ENCODE results near the gene HIVEP1. TPM values are rescaled to one million over a fixed set of nuclear protein-coding genes. Genes with fewer than 3 reads are reported as not detected.

The HIVEP1 gene
- total RNA-seq, 4 donors from 2014 or later, result 14.9 to 30.6 (median 22.2) TPM

DNA sequence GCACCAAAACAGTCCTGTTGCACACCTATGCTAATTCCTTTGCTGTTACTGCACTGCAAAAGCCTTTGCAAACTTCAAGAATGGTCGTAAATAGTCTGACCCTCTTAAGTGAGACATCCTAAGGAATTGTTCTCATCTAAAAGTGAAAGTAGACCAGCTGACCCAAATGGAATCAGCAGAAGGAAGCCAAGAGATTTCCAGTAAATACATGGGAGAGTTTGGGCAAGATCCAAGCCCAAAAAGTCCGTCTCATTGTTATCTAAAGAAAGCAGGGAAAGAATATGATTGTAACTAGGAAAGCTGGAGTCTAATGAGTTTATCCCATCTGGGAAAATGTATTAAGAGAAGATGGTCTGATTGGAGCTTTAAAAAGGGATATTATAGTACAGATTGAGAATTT lies 43.0 kb upstream of the HIVEP1 start:
- Histone ChIP-seq H3K4me3 (peak overlapping the region in 2 of 4 donors; percentile 10 to 18), H3K9me3 (no peaks in the 10 kb centered on the region), H3K36me3 (no peaks in the 10 kb centered on the region), H3K4me1 (peaks cover 0 to 23% (median 0%) of the 10 kb centered on the region in 4 donors), H3K27me3 (no peaks in the 10 kb centered on the region), H3K27ac (peak overlapping the region in 3 of 4 donors; percentile 3 to 60 (median 19))
- TF ChIP-seq, protein P1, sequence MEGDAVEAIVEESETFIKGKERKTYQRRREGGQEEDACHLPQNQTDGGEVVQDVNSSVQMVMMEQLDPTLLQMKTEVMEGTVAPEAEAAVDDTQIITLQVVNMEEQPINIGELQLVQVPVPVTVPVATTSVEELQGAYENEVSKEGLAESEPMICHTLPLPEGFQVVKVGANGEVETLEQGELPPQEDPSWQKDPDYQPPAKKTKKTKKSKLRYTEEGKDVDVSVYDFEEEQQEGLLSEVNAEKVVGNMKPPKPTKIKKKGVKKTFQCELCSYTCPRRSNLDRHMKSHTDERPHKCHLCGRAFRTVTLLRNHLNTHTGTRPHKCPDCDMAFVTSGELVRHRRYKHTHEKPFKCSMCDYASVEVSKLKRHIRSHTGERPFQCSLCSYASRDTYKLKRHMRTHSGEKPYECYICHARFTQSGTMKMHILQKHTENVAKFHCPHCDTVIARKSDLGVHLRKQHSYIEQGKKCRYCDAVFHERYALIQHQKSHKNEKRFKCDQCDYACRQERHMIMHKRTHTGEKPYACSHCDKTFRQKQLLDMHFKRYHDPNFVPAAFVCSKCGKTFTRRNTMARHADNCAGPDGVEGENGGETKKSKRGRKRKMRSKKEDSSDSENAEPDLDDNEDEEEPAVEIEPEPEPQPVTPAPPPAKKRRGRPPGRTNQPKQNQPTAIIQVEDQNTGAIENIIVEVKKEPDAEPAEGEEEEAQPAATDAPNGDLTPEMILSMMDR (IDR thresholded peaks at IDR 0.05), result no peak
- TF ChIP-seq POLR2A (IDR thresholded peaks at IDR 0.05), result no peak
- TF ChIP-seq EP300 (IDR thresholded peaks at IDR 0.05), result no peak
- 23 to 26% methylated on average over 2 of the region's 2 CpGs for WGBS, 2 donors
- DNase-seq (ENCODE audit: low spot score in 2 of 2), result no peak

DNA sequence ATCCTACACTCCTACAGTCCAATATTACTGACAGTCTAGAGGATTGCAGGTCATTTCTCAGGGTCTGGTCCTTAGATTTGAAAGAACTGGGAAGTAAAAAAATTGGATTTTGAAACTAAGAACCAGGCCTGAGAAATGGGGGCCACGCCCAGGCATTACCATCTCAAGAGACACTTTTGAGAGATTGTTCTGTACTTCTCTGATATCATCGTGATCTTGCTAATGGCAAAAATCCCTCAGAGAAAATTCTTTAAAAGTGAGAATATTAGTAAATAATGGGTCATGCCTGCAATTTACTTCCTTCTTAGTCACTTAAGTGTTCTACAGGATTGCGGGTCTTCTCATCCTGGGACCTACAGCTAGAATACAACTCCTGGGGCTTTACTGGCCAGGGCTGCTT lies 42.0 kb upstream of the HIVEP1 start:
- DNase-seq (ENCODE audit: low spot score in 2 of 2), result peak in 1 of 2 donors; percentile 41
- WGBS, 2 donors, result 78 to 84% methylated on average over 3 of the region's 3 CpGs
- no peak overlapping the region for H3K4me3 ChIP-seq
- H3K27ac ChIP-seq, result peak overlapping the region in 1 of 4 donors; percentile 60
- no peaks in the 10 kb centered on the region for H3K36me3 ChIP-seq
- H3K9me3 ChIP-seq, result no peaks in the 10 kb centered on the region
- TF ChIP-seq EP300 (IDR thresholded peaks at IDR 0.05) (no peak), POLR2A (IDR thresholded peaks at IDR 0.05) (no peak)
- TF ChIP-seq, protein P1 (IDR thresholded peaks at IDR 0.05), result no peak
- no peaks in the 10 kb centered on the region for H3K27me3 ChIP-seq
- H3K4me1 ChIP-seq, result peaks cover 0 to 23% (median 0%) of the 10 kb centered on the region in 4 donors

DNA sequence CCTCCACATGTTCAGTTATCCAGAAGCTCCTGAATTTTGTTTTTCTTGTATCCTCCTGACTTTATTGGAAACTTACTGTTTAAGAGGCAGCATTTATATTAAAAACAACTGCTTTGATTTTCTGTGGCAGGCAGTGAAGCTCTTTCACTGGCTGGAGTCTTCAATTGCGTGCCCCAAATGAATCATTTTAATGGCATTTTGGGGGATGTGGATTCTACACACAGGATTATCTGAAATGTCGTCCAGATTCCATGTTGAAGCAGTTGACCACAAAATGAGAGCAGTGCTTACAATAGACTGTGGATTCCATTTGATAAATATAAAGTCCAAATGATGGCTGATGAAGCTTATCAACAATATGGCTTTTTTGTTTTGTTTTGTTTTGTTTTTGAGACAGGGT lies 41.0 kb upstream of the HIVEP1 start:
- Histone ChIP-seq H3K4me3 (no peak overlapping the region), H3K36me3 (no peaks in the 10 kb centered on the region), H3K27me3 (no peaks in the 10 kb centered on the region), H3K4me1 (peaks cover 0 to 25% (median 0%) of the 10 kb centered on the region in 4 donors), H3K27ac (no peak overlapping the region), H3K9me3 (no peaks in the 10 kb centered on the region)
- WGBS, 2 donors, result 40 to 46% methylated on average over 2 of the region's 2 CpGs
- no peak for TF ChIP-seq EP300 (IDR thresholded peaks at IDR 0.05)
- TF ChIP-seq, protein P1 (IDR thresholded peaks at IDR 0.05), result no peak
- TF ChIP-seq POLR2A (IDR thresholded peaks at IDR 0.05), result no peak
- DNase-seq (ENCODE audit: low spot score in 2 of 2), result no peak

DNA sequence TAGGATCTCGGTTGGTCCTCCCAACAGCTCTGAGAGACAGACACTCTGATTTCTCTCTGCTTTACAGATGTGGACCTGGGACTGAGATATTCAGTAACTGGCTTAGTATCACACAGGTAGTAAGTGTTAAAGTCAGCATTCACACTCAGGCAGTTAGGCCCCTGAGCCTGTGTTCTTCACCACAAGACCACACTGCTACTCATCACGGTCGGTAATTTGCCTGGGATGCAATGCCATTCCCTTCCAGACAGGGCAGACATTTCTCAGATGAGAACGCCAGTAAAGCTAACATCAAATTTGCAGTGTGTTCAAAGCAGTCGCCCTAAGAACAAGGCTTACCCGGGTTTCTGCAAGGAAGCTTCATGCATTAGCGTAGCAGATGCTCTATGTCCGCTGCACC lies 39.8 kb upstream of the HIVEP1 start:
- Histone ChIP-seq H3K4me3 (no peak overlapping the region), H3K27me3 (no peaks in the 10 kb centered on the region), H3K27ac (no peak overlapping the region), H3K36me3 (no peaks in the 10 kb centered on the region), H3K9me3 (no peaks in the 10 kb centered on the region), H3K4me1 (peaks cover 0 to 27% (median 1%) of the 10 kb centered on the region in 4 donors)
- 86 to 97% methylated on average over 8 of the region's 8 CpGs for WGBS, 2 donors
- no peak for DNase-seq (ENCODE audit: low spot score in 2 of 2)
- no peak for TF ChIP-seq POLR2A (IDR thresholded peaks at IDR 0.05)
- TF ChIP-seq EP300 (IDR thresholded peaks at IDR 0.05), result no peak
- TF ChIP-seq, protein P1 (IDR thresholded peaks at IDR 0.05), result no peak

DNA sequence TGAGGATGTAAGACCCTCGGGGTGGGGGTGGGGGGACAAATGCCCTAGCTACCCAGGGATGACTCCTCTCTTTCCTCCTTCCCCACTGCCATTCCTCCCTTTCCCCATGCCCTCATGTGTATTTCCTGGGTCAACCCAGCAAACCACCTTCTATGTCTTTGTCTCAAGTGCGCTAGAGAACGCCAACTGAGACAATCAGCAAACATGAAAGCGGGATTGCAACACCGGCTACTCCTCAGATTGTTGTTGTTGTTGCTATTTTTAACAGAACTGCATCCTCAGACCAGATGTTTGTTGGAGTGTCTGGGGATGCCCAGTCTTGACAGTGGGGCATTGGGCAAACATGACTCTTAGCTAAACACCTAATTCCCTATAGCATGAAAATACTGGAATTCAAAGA lies 39.3 kb upstream of the HIVEP1 start:
- 81 to 85% methylated on average over 5 of the region's 5 CpGs for WGBS, 2 donors
- H3K27me3 ChIP-seq, result no peaks in the 10 kb centered on the region
- no peaks in the 10 kb centered on the region for H3K36me3 ChIP-seq
- no peak overlapping the region for H3K27ac ChIP-seq
- H3K9me3 ChIP-seq, result no peaks in the 10 kb centered on the region
- no peak for DNase-seq (ENCODE audit: low spot score in 2 of 2)
- H3K4me1 ChIP-seq, result peaks cover 0 to 27% (median 1%) of the 10 kb centered on the region in 4 donors
- TF ChIP-seq, protein P1 (IDR thresholded peaks at IDR 0.05), result no peak
- no peak for TF ChIP-seq EP300 (IDR thresholded peaks at IDR 0.05)
- TF ChIP-seq POLR2A (IDR thresholded peaks at IDR 0.05), result no peak
- no peak overlapping the region for H3K4me3 ChIP-seq
